Measurements from ENCODE around the gene EEF1G.
"Not testable (repeated sequence)": the region's sequence is repeated elsewhere in the genome, so short reads cannot be mapped to it uniquely, and the experiment has no call there.

EEF1G gene

DNA sequence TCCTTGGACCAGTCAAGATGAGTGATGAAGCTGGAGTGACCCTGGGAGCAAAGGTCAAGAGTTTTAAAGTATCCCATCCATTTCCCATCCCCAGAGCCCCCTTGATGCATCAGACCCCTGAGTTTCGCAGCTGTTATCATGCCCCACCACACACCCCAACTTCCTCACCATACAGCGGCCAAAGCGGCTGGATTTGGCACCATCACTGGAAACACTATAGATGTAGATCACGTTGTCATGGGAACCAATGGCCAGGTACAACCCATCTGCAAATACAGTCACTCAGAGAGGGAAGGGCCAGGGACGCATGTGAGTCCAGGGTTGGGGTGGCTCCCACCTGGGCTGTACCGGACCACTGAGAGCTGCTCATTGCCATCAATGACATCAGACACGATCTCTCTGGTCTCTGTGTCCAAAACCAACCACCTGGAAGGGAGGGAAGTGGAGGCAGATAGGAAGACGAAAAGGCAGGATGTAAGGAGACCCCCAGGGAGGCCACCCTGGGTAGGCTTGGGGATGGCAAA is 30.1 kb upstream of the EEF1G start:
- no peak for DNase-seq (ENCODE audit: low read depth in 2 of 3, low spot score in 2 of 3)

- DNase-seq (ENCODE audit: low read depth in 2 of 3, low spot score in 2 of 3), result no peak
Measured at GRCh38 chr11:62603072-62603408, 29.3 kb upstream of the EEF1G start.

GRCh38 chr11:62602141-62603071 is 28.7 kb upstream of the EEF1G start:
- no peak for DNase-seq (ENCODE audit: low read depth in 2 of 3, low spot score in 2 of 3)

GRCh38 chr11:62601372-62602140 is 27.9 kb upstream of the EEF1G start, which contains the start of gene MTA2:
Gene MTA2 (minus strand): TSS chr11:62601865. CDS start chr11:62601450, 415 bp downstream.
- DNase-seq (ENCODE audit: low read depth in 2 of 3, low spot score in 2 of 3), result peak; percentile 97 to 100 (median 100)

GRCh38 chr11:62601122-62601371 is 27.4 kb upstream of the EEF1G start:
- DNase-seq (ENCODE audit: low read depth in 2 of 3, low spot score in 2 of 3), result no peak

GRCh38 chr11:62600367-62601121 is 26.9 kb upstream of the EEF1G start:
- DNase-seq (ENCODE audit: low read depth in 2 of 3, low spot score in 2 of 3), result no peak

DNA sequence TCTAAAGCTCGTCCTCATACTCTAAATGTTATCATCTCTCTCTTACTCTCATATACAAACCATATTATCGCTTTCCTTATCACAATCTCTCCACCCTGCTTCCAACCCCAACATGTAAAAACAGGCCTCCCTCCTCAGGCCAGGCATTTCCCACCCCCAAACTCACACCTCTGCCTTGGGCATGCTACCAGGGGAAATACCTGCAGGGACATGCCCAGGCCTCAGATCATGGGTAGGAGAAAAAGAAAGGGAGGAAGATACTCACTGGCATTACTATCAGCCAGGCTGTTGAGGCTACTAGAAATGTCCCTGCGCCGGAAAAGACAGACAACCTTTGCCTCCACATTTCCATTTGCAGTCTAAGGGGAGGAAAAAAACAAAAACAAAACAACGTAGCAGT is 26.2 kb upstream of the EEF1G start:
- DNase-seq (ENCODE audit: low read depth in 2 of 3, low spot score in 2 of 3), result no peak

GRCh38 chr11:62599069-62599696 is 25.5 kb upstream of the EEF1G start:
- peak; percentile 88 to 91 (median 88) for DNase-seq (ENCODE audit: low read depth in 2 of 3, low spot score in 2 of 3)

DNA sequence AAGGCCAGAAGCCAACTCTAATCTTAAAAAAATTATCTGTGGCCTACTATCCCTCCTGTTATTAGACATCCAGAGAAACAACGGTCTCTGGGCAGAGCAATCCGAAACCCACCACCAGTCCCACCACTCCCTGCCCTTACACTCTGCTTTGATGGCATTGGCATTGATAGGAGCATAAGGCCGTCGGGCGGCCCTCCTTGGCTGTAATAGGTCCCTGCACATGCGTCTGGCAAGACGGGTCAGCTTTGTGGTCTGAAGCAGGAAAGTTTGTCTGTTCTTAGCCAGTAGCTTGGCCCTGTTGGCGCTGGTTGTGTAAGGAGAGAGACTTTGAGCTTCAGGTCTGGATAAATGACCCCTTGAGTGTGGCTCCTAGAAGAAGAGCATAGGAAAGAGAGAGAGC is 21.4 kb upstream of the EEF1G start:
- DNase-seq (ENCODE audit: low read depth in 2 of 3, low spot score in 2 of 3), result no peak

GRCh38 chr11:62593434-62594044 is 19.8 kb upstream of the EEF1G start:
- peak in 1 of 3 experiments; percentile 52 for DNase-seq (ENCODE audit: low read depth in 2 of 3, low spot score in 2 of 3)

DNA sequence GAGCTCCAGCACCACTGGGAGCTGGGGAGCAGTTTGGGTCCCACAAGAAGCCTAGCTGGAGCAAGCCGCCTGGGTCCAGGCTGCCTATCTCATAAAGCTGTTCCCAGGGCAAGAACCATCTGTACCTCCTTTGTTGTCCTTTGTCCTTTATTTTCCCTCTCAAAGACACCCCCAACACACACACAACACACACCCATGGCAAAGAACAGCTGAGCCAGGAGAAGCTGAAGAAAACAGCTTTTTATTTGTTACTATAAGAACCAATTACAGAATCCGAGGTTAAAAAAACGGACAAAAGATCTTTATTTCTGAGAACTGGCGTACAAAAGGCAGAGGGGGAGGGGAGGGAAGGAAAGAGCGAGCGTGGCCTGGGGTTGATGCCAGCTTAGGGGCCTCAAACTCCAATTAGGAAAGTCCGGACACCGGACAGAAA is 19.3 kb upstream of the EEF1G start:
- no peak for DNase-seq (ENCODE audit: low read depth in 2 of 3, low spot score in 2 of 3)

DNA sequence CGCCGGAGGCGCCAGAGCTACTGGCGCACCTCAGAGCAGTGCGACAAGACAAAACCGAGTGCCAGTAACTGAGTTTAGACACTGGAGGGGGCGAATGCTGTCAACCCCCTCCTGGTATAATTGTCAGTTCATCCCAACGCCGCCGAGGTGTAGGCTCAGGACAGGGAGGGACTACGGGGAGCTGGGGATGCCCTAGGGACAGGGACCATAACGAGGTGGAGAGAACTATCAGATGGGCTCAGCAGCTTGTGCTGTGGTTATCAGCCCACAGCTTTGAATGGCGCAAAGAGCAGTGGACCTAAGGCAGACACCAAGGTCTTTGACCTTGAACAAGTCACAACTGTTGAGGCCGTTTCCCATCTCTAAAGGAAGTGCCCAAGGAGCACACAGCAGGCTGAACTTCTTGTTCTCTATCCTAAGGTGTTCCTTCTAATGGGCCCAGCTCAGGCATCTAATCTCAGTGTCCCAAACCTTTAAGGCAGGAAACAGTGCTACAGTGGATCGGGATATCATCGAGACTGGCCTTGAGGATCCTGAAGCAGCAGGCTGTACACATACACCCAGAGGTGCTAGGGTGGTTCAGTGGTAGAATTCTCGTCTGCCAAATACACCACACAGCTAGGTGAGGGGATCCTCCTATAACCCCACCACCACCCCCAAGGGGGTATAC is 18.6 kb upstream of the EEF1G start:
- DNase-seq (ENCODE audit: low read depth in 2 of 3, low spot score in 2 of 3), result no peak

DNA sequence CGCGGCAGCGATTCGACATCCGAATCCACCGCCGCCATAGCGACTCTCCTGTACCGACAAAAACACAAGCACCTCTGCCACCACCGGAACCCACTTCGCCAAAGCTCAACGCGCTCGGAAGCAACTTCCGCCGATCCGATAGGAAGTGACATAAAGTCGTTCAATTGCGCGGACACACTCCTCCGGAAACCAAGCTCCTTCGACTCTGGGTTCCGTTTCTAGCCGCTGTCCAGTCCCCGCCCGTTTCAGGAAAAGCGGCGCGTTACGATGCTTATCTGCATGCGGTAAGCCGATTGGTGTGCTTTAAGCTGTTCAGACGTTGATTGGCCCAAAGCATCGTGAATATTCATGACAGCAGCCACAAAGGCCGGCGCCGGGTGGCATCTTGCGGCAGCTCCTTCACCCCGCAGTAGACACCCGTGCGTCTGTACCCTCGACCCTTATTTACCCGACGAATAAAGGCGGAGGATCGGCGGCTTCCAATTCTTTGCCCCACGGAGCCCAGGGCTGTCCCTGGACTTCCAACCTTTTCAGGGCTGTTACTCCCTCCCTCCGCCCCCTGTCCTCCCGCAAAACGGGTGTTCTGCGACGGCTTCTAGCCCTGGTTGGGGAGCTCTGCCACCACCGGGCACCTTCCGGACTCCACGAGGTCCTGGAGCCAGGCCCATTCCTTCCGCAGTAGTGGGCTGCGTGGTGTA is 17.9 kb upstream of the EEF1G start, which contains the start of gene TUT1:
TUT1 (minus strand) TSS at position 76 of the 698 bp plus-strand sequence; CDS start at position 38, 38 bp downstream.
- DNase-seq (ENCODE audit: low read depth in 2 of 3, low spot score in 2 of 3), result peak; percentile 83 to 92 (median 88)

- no peak for DNase-seq (ENCODE audit: low read depth in 2 of 3, low spot score in 2 of 3)
Measured at GRCh38 chr11:62588966-62589637, 15.4 kb upstream of the EEF1G start.

DNA sequence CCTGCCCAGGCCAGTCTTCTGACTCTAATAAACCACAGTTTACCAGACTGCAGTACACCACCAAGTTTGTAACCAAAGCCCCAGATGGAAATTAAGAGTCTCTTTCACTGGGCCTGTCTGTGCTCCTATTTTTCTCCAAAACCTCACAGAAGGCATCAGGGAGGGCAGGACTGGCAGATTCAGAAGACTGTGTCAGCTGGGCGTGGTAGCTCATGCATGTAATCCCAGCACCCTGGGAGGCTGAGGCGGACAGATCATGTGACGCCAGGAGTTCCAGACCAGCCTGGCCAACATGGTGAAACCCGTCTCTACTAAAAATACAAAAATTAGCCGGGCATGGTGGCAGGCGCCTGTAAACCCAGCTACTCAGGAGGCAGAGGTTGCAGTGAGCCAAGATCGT is 11.7 kb upstream of the EEF1G start:
- DNase-seq (ENCODE audit: low read depth in 2 of 3, low spot score in 2 of 3), result not testable (repeated sequence)

- not testable (repeated sequence) for DNase-seq (ENCODE audit: low read depth in 2 of 3, low spot score in 2 of 3)
Measured at GRCh38 chr11:62581735-62582134, 8.0 kb upstream of the EEF1G start.

DNA sequence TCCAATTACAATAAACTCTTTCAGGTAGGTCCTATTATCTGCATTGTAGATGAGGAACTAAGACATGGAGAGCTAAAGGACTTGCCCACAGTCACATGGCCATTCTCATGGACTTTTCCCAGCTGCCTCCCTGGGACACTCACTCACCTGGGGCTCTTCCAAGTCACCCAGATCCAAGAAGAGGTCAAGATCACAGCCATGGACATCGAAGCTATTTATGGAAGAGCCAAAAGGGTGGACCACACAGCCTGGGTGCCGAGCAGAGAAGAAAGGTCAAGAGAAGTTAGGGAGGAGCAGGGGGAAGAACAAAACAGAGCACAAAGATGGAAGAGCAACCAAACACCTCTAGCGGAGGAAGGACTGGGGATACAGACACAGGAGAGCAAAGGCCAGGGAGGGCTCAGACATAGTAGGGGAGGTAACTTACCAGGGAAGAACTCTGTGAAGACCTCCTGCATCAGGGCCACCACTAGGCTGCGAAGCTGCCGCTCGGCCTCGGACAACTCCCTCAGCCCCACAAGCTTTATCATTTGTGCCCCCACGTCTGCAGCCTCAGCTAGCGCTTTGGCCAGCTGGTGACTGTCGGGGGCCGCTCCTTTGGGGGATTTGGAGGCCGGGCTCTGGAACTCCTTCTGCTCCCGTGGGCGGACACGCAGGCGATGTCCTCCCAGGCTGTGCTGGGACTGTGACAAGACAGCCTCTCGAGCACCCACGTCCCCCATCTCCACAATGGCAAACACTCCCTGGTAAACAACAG is 7.4 kb upstream of the EEF1G start:
- DNase-seq (ENCODE audit: low read depth in 2 of 3, low spot score in 2 of 3), result no peak

DNA sequence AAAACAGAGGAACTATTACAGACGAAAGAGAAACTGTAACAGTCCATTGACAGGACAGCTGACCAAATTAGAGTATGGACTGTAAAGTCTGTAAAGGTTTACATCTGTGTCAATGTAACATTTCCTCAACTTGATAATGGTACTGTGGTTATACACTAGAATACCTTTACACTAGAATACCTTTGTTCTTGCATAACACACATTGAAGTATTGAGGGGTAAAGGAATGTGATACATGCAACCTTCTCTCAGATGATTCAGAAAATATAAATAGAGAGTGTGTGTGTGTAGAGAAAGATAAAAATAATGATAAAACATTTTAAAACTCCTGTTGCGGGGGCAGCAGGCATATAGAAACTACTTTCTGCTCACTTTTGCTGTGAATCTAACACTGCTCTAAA is 5.6 kb upstream of the EEF1G start:
- no peak for DNase-seq (ENCODE audit: low read depth in 2 of 3, low spot score in 2 of 3)

Measured in activated CD8-positive, alpha-beta memory T cell treated with anti-CD3 and anti-CD28 coated beads for 48 hours (primary cell).